ENCODE measurements around the gene PON3. TPM values are rescaled to one million over a fixed set of nuclear protein-coding genes. Genes with fewer than 3 reads are reported as not detected.

Gene PON3
- total RNA-seq, 2 experiments from 2014 or later: not detected

DNA sequence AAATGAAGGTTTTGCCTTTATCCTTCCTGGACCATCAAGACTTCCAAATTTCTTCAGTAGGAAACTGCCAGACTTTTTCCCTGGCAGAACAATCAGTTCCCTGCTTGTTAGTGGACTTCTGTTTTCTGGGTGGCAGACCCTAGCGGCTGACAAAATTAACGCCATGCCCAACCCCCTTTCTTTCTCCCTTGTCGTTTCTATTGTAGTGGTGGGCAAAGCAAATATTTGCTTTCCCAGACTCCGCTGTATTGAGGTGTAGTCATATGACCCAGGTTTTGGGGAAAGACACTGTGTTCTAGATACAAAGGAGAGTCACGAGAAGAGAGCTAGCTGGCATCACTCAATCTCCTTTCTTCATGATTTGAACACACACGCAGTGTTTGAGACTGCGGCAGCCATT is 31.0 kb upstream of the PON3 start:
- Histone ChIP-seq H3K79me2 (ENCODE audit: insufficient read depth, low read depth, low read length) (no peaks in the 10 kb centered on the region), H3K9me3 (ENCODE audit: low read length) (no peaks in the 10 kb centered on the region), H3K4me2 (ENCODE audit: low read length) (no peak overlapping the region), H3K4me1 (ENCODE audit: insufficient read depth, low read length, poor library complexity, severe bottlenecking) (no peaks in the 10 kb centered on the region), H4K20me1 (ENCODE audit: insufficient read depth, low read length) (no peaks in the 10 kb centered on the region), H2AFZ (ENCODE audit: low read length) (no peak overlapping the region), H3K4me3 (ENCODE audit: low read depth, low read length, poor library complexity, severe bottlenecking) (no peak overlapping the region), H3K27ac (ENCODE audit: low read depth, low read length, poor library complexity, severe bottlenecking) (no peak overlapping the region), H3K36me3 (ENCODE audit: insufficient read depth, low read length) (no peaks in the 10 kb centered on the region), H3K9me2 (ENCODE audit: insufficient read depth, low read length) (no peaks in the 10 kb centered on the region)
- BruUV-seq (replicated peaks): no TSS peak
- intact Hi-C loops (cut with micrococcal nuclease; ENCODE audit: unreplicated experiment): no loop called here
- POLR2A ChIA-PET: no interaction called here
- DNase-seq (ENCODE audit: low spot score): no peak
- CTCF ChIA-PET (ENCODE audit: unreplicated experiment): no interaction called here
- TF ChIP-seq, protein P1, sequence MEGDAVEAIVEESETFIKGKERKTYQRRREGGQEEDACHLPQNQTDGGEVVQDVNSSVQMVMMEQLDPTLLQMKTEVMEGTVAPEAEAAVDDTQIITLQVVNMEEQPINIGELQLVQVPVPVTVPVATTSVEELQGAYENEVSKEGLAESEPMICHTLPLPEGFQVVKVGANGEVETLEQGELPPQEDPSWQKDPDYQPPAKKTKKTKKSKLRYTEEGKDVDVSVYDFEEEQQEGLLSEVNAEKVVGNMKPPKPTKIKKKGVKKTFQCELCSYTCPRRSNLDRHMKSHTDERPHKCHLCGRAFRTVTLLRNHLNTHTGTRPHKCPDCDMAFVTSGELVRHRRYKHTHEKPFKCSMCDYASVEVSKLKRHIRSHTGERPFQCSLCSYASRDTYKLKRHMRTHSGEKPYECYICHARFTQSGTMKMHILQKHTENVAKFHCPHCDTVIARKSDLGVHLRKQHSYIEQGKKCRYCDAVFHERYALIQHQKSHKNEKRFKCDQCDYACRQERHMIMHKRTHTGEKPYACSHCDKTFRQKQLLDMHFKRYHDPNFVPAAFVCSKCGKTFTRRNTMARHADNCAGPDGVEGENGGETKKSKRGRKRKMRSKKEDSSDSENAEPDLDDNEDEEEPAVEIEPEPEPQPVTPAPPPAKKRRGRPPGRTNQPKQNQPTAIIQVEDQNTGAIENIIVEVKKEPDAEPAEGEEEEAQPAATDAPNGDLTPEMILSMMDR (conservative IDR thresholded peaks at IDR 0.05; ENCODE audit: low read length): no peak
- TF ChIP-seq EZH2phosphoT487 (IDR thresholded peaks at IDR 0.05; ENCODE audit: borderline replicate concordance, low read depth, low read length): no peak

DNA sequence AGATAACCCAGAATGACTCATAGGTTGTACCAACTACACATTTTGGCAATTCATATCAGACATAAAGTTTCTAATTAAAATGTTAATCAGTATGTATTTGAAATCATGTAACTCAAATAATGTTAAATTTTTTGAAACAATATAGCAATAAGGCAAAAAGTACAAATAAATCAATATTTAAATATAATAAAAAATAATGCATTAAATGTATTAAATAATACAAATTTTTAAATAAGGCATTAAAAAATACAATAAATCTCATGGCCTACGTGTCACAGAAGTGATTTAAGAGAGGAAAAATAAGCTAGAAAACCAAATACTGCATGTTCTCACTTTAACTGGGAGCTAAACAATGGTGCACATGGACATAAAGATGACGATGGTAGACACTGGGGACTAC is 29.5 kb upstream of the PON3 start:
- TF ChIP-seq, protein P1 (conservative IDR thresholded peaks at IDR 0.05; ENCODE audit: low read length): no peak
- no peak for TF ChIP-seq EZH2phosphoT487 (IDR thresholded peaks at IDR 0.05; ENCODE audit: borderline replicate concordance, low read depth, low read length)
- Histone ChIP-seq H3K27ac (ENCODE audit: low read depth, low read length, poor library complexity, severe bottlenecking) (no peak overlapping the region), H3K4me1 (ENCODE audit: insufficient read depth, low read length, poor library complexity, severe bottlenecking) (no peaks in the 10 kb centered on the region), H2AFZ (ENCODE audit: low read length) (no peak overlapping the region), H3K79me2 (ENCODE audit: insufficient read depth, low read depth, low read length) (no peaks in the 10 kb centered on the region), H3K9me2 (ENCODE audit: insufficient read depth, low read length) (no peaks in the 10 kb centered on the region), H3K4me2 (ENCODE audit: low read length) (no peak overlapping the region), H3K9me3 (ENCODE audit: low read length) (no peaks in the 10 kb centered on the region), H3K36me3 (ENCODE audit: insufficient read depth, low read length) (no peaks in the 10 kb centered on the region), H3K4me3 (ENCODE audit: low read depth, low read length, poor library complexity, severe bottlenecking) (no peak overlapping the region), H4K20me1 (ENCODE audit: insufficient read depth, low read length) (no peaks in the 10 kb centered on the region)
- CTCF ChIA-PET (ENCODE audit: unreplicated experiment): no interaction called here
- intact Hi-C loops (cut with micrococcal nuclease; ENCODE audit: unreplicated experiment): no loop called here
- POLR2A ChIA-PET: no interaction called here
- DNase-seq (ENCODE audit: low spot score): no peak
- BruUV-seq (replicated peaks): no TSS peak

DNA sequence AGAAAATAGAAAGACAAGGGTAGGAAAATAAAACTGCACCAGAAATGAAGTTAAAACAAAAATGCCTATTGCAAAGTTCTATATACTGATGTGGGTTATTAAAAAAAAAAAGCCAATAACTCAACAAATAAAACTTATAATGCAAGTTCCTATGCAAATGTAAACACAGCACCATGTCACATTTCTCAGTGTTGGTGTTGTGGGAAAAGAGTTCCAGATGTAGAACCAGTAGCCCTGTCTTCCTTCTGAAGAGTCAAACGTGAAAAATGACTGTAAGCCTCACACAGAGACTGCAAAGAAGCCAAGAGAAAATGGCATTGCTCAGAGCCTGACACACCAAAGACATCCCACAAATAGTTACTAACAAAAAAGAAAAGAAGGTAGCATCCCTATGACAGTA is 28.5 kb upstream of the PON3 start:
- Histone ChIP-seq H3K27ac (ENCODE audit: low read depth, low read length, poor library complexity, severe bottlenecking) (no peak overlapping the region), H3K9me2 (ENCODE audit: insufficient read depth, low read length) (no peaks in the 10 kb centered on the region), H3K4me3 (ENCODE audit: low read depth, low read length, poor library complexity, severe bottlenecking) (no peak overlapping the region), H3K36me3 (ENCODE audit: insufficient read depth, low read length) (no peaks in the 10 kb centered on the region), H2AFZ (ENCODE audit: low read length) (no peak overlapping the region), H3K9me3 (ENCODE audit: low read length) (no peaks in the 10 kb centered on the region), H3K79me2 (ENCODE audit: insufficient read depth, low read depth, low read length) (no peaks in the 10 kb centered on the region), H3K4me2 (ENCODE audit: low read length) (no peak overlapping the region), H4K20me1 (ENCODE audit: insufficient read depth, low read length) (no peaks in the 10 kb centered on the region), H3K4me1 (ENCODE audit: insufficient read depth, low read length, poor library complexity, severe bottlenecking) (no peaks in the 10 kb centered on the region)
- BruUV-seq (replicated peaks): no TSS peak
- ChIA-PET POLR2A (no interaction called here), CTCF (ENCODE audit: unreplicated experiment) (no interaction called here)
- intact Hi-C loops (cut with micrococcal nuclease; ENCODE audit: unreplicated experiment): no loop called here
- no peak for TF ChIP-seq EZH2phosphoT487 (IDR thresholded peaks at IDR 0.05; ENCODE audit: borderline replicate concordance, low read depth, low read length)
- TF ChIP-seq, protein P1 (conservative IDR thresholded peaks at IDR 0.05; ENCODE audit: low read length): no peak
- DNase-seq (ENCODE audit: low spot score): no peak

All from OCI-LY7 (cell line).